ENCODE data around the gene SPOP.
"Not testable (repeated sequence)": the region's sequence is repeated elsewhere in the genome, so short reads cannot be mapped to it uniquely, and the experiment has no call there.

The SPOP gene

DNA sequence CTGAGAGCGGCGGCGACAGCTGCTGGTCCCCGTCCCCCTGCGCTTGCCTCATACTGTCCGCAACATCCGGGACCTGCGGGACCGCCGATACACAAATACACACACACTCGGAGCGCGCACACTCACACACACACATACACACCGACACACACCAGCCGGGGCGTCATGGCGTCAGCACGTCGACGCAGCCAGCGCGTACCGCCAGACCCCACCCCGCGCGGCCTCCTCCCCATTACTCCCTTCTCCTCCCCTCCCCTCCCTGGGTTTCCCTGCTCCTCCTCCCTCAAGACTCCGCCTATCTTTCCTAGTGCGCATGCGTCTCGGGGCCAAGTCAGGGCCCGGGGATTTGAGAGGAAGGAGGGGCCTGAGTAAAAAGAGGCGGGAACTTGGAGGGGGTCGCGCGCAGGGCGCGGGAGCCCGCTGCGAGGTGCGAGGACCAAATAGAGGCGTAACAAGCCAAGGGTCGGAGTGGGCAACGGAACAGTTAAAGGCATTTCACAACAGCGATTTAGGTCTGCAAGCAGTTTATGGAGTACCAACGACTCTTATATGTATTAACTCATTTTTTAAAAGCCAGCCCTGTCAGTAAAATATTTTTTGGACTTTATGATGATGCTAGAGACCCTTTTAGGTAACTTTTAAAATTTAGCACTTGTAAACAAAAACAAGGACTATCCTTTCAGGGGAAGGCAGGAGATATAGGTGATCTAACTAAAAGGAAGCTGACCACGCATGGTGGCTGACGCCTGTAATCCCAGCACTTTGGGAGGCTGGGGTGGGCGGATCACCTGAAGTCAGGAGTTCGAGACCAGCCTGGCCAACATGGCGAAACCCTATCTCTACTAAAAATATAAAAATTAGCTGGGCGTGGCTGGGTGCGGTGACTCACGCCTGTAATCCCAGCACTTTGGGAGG, at the start of gene SPOP:
SPOP (minus strand) TSS at position 165 of the 915 bp plus-strand sequence. CDS start 55,287 bp downstream, outside the sequence.
- peak; percentile 98 for DNase-seq (ENCODE audit: low read depth)

DNA sequence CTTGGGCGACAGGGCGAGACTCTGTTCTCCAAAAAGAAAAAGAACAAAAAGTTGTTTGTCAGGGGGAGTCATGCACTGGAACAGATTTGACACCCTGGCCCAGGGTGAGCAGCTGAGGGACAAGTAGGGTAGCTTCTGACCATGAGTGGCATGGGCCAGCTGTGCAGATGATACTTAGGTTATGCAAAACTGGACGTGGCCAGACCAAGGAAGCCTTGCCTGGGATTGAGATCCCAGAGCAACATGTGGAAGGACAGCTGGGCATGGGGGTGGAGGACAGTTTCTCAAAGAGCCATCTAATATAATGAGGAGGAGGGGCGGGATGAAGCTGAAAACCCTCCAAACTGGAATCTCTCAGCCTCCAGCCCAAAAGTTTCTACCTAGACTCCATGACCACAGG, 49.5 kb upstream of the SPOP start:
- no peak for DNase-seq (ENCODE audit: low read depth)

GRCh38 chr17:49725452-49726130, 47.7 kb upstream of the SPOP start:
- no peak for DNase-seq (ENCODE audit: low read depth)

DNA sequence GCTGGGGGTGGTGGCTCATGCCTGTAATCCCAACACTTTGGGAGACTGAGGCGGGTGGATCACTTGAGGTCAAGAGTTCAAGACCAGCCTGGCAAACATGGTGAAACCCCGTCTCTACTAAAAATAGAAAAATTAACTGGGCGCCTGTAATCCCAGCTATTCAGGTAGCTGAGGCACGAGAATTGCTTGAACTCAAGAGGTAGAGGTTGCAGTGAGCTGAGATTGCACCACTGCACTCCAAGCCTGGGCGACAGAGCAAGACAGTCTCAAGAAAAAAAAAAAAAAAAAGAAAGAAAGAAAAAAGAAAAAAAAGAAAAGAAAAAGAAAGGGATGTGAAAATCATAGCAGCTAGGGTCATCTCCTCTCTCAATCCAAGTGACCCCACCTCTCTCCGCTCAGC, 46.7 kb upstream of the SPOP start:
- DNase-seq (ENCODE audit: low read depth): not testable (repeated sequence)

GRCh38 chr17:49723423-49723822, 45.5 kb upstream of the SPOP start:
- DNase-seq (ENCODE audit: low read depth): no peak

- no peak for DNase-seq (ENCODE audit: low read depth)
Measured at GRCh38 chr17:49722066-49722465, 44.2 kb upstream of the SPOP start.

DNA sequence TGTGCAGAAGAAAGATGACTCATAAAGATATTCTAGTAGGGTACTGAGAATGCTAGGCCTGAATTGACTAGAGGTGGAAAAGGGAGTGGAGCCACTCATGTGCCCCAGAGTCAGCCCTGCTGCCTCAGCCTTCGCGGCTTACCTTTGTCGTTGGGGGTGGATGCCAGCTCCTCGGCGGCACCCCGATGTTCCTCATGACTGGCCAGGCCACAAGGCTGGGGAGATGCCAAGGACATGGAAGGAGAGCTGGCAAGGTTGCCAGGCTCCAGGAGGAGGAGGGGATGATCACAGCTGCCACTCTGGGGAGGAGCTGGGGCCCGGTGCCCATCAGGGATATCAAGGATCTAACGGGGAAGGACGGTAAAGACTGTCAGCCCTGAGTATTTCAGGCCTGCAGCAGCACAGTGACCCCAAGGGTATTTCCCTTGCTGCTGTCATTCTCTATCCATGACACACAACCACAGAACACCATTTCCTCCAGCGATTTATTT, 39.5 kb upstream of the SPOP start:
- no peak for DNase-seq (ENCODE audit: low read depth)

DNA sequence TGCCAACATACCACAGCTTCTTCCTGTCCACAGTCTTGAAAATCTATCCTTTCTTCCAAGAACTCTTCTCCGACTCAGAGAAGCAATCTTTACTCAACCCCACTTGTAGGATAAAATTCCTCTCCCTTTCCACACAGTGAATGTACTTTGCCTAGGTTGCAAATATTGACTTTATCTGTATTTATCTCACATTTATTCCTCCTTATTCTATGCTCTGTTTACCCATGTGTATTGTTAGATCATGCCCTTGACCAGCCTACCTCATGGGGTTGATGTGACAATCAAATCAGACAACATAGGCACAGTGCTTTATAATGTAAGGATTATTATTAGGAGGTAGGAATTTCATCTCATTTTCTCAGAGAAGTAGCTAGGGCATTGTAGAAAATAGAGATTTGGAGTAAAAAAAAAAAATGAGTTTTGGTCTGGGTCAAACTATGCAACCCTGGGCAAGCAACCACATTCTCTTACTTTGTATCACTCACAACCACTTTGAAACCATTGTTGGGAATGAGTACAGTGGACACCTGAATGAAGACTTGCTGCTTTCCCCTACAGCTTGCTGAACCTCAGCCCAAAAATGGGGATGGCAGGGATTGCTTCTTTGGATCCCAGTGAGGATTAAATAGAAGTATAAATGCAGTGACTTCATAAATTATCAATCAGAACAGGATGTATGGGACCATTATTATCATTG, 38.9 kb upstream of the SPOP start:
- DNase-seq (ENCODE audit: low read depth): no peak

DNA sequence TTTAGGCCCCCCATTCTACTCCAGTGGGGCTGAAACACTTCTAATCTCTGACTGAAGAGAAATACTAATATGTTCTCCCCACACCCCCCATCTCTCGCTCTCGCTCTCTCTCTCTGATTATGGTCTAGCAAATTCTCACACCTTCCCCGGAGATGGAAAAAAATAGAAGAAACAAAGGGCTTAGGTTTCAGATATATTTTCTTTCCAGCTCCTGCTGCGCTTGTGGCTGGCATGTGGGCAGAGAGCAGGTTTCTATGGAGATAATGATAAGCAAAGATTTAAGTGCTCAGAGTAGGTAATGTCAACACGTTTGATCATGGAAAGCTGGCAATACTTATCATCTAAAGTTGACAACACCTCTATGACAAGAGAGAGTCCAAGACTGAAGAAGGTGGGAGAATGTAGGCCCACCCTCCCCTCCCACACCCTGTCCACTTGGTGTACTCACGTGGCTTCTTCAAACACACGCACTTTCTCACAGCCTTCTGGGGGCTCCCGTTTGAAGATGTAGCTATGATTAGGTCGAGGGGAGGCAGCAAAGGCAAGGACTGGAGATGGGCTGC, 37.9 kb upstream of the SPOP start:
- DNase-seq (ENCODE audit: low read depth): no peak

DNA sequence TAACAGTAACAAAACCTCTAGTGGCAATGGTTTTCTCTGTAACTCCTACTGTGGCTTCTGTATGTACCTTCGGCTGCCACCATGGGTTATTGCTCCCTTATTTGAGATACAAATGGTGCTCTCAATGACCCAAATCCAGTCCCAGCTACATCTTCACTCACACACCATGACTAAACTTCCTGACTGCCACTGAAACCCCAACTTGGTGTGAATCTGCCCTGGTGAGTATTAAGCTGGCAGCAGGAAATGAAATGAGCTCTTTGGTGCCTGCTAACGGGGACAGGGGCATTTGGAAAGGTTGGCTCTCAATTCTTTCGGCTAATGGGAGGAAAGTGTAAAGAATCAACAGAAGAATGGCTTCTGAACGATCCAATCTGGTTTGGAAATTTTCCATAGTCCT, 37.3 kb upstream of the SPOP start:
- DNase-seq (ENCODE audit: low read depth): no peak

GRCh38 chr17:49708515-49709183, 30.8 kb upstream of the SPOP start:
- DNase-seq (ENCODE audit: low read depth): no peak

DNA sequence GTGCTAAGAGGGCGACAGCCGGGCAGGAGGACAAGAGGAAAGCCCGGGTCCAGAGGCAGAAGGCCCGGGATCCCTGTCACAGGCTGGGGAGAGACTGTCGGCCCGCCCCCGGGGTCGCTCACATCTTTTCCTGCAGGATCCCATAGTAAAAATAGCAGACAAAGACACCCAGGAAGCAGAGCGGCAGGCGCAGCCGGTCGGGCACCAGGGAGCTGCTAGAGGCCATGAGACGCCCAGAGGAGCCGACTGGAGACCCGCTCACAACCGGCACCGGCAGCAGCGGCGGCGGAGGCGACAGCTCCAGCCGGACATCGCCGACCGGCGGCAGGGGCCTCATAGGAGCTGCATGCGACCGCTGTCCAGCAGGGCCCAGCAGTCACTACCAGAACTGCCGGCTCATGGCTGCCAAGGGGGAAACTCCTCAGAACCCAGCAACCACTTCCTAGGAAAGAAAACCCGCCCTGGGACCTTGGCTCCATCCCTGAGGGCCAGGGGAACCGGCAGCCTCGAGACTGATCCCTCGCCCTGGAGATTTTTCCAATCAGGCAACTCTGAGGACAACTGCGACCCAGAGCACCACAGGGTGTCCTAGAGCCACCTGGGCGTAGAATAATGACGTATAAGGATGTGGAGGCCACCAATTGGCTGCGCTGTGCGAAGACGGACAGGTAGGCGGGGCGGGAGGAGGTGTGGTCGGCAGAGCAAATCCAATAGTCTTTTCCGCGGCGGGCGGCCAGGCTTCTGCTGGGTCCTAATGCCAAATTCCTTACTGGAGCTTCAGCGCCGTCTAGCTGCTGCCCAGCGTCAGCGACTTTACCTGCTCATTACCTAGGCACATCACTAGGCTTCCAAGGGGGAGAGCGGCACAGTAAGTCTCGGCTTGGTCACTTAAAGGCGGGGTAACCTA, 30.0 kb upstream of the SPOP start, which contains the start of gene SLC35B1:
SLC35B1 (minus strand) TSS at position 357 of the 907 bp plus-strand sequence; CDS start at position 226, 131 bp downstream.
- peak; percentile 97 for DNase-seq (ENCODE audit: low read depth)

DNA sequence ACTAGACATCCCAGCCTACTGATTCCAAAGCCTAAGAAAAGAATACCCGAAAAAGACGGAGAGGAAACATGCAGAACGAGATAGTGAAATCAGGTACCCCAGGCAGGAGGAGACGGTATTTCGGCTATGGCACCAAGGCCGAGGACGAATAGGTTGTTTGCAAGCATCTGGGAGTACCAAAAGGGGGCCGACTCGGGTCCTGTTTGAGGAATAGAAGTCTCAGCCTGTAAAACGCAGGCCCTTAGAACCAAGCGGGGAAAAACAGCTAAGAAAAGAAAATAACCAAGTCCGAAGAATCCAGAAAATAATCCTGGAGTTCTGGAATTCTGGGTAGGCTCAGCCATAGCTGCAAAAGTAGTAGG, 29.3 kb upstream of the SPOP start:
- no peak for DNase-seq (ENCODE audit: low read depth)

DNA sequence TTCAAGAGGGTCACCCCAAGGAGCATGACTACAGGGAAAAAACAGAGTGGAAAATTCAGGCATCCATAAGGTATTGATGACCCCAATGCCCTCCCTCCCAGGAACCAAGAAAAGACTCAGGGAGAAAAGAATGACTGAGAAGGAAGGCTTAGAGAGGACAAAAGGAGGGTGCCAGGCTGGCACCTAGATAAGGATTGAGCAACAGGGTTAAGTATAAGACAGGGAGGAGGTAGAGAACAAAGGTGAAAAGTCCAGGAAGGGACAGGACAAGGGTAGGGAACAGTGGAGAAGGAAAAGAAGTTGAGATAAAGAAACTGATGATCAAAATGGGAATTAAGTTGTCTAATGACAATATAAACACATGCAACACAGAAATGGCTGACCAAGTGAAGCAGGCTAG, 27.4 kb upstream of the SPOP start:
- no peak for DNase-seq (ENCODE audit: low read depth)

- no peak for DNase-seq (ENCODE audit: low read depth)
Measured at GRCh38 chr17:49703557-49704277, 25.8 kb upstream of the SPOP start.

- no peak for DNase-seq (ENCODE audit: low read depth)
Measured at GRCh38 chr17:49700960-49701359, 23.1 kb upstream of the SPOP start.

GRCh38 chr17:49699966-49700575, 22.2 kb upstream of the SPOP start:
- DNase-seq (ENCODE audit: low read depth): no peak

GRCh38 chr17:49698005-49698404, 20.1 kb upstream of the SPOP start:
- DNase-seq (ENCODE audit: low read depth): no peak

DNA sequence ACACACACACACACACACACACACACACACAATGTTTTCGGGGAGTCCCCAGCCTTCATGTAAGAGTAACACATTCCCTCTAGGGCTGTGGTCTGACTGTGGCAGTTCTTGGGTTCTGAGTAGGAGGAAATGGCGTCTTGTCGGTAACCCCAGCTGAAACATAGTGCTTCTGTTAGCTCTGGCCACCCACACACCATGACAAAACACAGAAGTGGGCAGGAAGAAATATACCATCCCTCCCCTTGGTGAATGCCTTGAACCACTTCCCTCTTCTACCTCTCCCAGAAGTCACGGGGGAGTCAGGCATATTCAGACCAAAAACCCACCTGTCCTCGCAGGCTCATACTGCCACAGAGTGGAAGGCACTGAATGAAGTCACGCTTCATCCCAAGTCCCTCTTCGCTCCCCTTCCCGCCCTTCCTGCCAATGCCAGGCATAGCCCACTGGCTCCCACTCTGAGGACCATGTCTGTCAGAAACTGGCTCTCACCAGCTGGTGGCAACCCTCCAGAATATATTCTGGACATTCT, 18.4 kb upstream of the SPOP start:
- peak; percentile 75 for DNase-seq (ENCODE audit: low read depth)
